Endometrial microvascular endothelial cells (primary cell): ENCODE results near the gene TMEM151B. TPM values are rescaled to one million over a fixed set of nuclear protein-coding genes. Genes with fewer than 3 reads are reported as not detected.

Experiments used
- in situ Hi-C: cut with HindIII; loops from 2 replicates; pipeline ENCODE4 v1.10.0; 2017; ENCODE audit warnings: low sequenced_read_pairs, low pct_unique_long_range_greater_than_20kb; ENCODE audit errors: inconsistent ontology term
- total RNA-seq: library from RNA; depleted of rRNA; stranded (reverse); fragments of >200 nt; gene quantifications from one replicate; pipeline ENCODE4 v1.2.3, GENCODE V29; 2015; ENCODE audit errors: inconsistent ontology term

The TMEM151B gene
- total RNA-seq: not detected

- in situ Hi-C loops: no loop called here
Measured at GRCh38 chr6:44269921-44270525, at the start of gene TMEM151B. Gene TMEM151B (plus strand): TSS chr6:44270450. CDS start chr6:44270743, 293 bp downstream.

- in situ Hi-C loops: no loop called here
Measured at GRCh38 chr6:44220913-44221290, 49.3 kb upstream of the TMEM151B start.

- in situ Hi-C loops: no loop called here
Measured at GRCh38 chr6:44221291-44221960, 48.8 kb upstream of the TMEM151B start.

GRCh38 chr6:44221961-44222335, 48.3 kb upstream of the TMEM151B start:
- in situ Hi-C loops: no loop called here

GRCh38 chr6:44222486-44223318, 47.5 kb upstream of the TMEM151B start:
- in situ Hi-C loops: no loop called here

GRCh38 chr6:44223319-44224028, 46.8 kb upstream of the TMEM151B start, which contains the start of gene SLC29A1:
Gene SLC29A1 (plus strand): TSS chr6:44223595. CDS start chr6:44227314, 3,719 bp downstream.
- in situ Hi-C loops: no loop called here

- in situ Hi-C loops: no loop called here
Measured at GRCh38 chr6:44224029-44224964, 46.0 kb upstream of the TMEM151B start.

GRCh38 chr6:44224965-44225305, 45.3 kb upstream of the TMEM151B start:
- in situ Hi-C loops: no loop called here

- in situ Hi-C loops: no loop called here
Measured at GRCh38 chr6:44225579-44226325, 44.5 kb upstream of the TMEM151B start.

GRCh38 chr6:44226368-44227147, 43.7 kb upstream of the TMEM151B start:
- in situ Hi-C loops: no loop called here

- in situ Hi-C loops: no loop called here
Measured at GRCh38 chr6:44227148-44227793, 43.0 kb upstream of the TMEM151B start.

GRCh38 chr6:44228031-44228430, 42.2 kb upstream of the TMEM151B start:
- in situ Hi-C loops: no loop called here

- in situ Hi-C loops: no loop called here
Measured at GRCh38 chr6:44228433-44228832, 41.8 kb upstream of the TMEM151B start.

GRCh38 chr6:44228836-44229235, 41.4 kb upstream of the TMEM151B start:
- in situ Hi-C loops: no loop called here

GRCh38 chr6:44229376-44230033, 40.7 kb upstream of the TMEM151B start:
- in situ Hi-C loops: loop anchor here (10.0 kb wide), 1 partner anchor 125 kb away; no protein-coding TSS in a partner anchor
